DND-41 (cell line): Measurements from ENCODE around the gene OBSCN.

Experiments used
- ATAC-seq: fragments of 200-7000 bp; cut with Tn5 transposase; 3 replicates; pipeline ENCODE4 v1.9.1; 2021; ENCODE audit warnings: low read depth; ENCODE audit not compliant: insufficient read depth
- DNase-seq: peaks from one replicate; pipeline ENCODE4 v3.0.0-alpha.2; 2020
- H2AFZ ChIP-seq: 2 replicates; pipeline ENCODE4 v1.6.0; 2012; ENCODE audit warnings: low read depth, low read length
- H3K27ac ChIP-seq: 2 replicates; pipeline ENCODE4 v1.5.1; 2012; ENCODE audit warnings: low read length, inconsistent platforms
- H3K27me3 ChIP-seq: fragments of 200-600 bp; sonication (generic); 2 replicates; pipeline ENCODE4 v1.6.0; 2012; ENCODE audit warnings: low read length, mild to moderate bottlenecking, inconsistent platforms; ENCODE audit not compliant: insufficient read depth, poor library complexity
- H3K36me3 ChIP-seq: 2 replicates; pipeline ENCODE4 v1.5.1; 2012; ENCODE audit warnings: low read length, inconsistent platforms; ENCODE audit not compliant: insufficient read depth
- H3K4me1 ChIP-seq: 2 replicates; pipeline ENCODE4 v1.5.1; 2012; ENCODE audit warnings: mild to moderate bottlenecking, low read length; ENCODE audit not compliant: insufficient read depth
- H3K4me2 ChIP-seq: 2 replicates; pipeline ENCODE4 v1.6.0; 2012; ENCODE audit warnings: mild to moderate bottlenecking, moderate library complexity, low read length, inconsistent platforms; ENCODE audit not compliant: insufficient read depth
- H3K4me3 ChIP-seq, 2 experiments: fragments of 200-600 bp in 1 of 2; shearing (Covaris generic) in 1 of 2; 2 replicates each; pipeline ENCODE4 v1.5.1; 2012 to 2016; ENCODE audit warnings: inconsistent platforms in 2 of 2, low read length in 2 of 2, mild to moderate bottlenecking in 2 of 2, low read depth in 1 of 2, moderate library complexity in 1 of 2
- H3K79me2 ChIP-seq: 2 replicates; pipeline ENCODE4 v1.6.0; 2012; ENCODE audit warnings: low read length, inconsistent platforms; ENCODE audit not compliant: insufficient read depth
- H3K9ac ChIP-seq: 2 replicates; pipeline ENCODE4 v1.6.0; 2012; ENCODE audit warnings: low read depth, mild to moderate bottlenecking, inconsistent platforms, low read length, moderate library complexity
- H3K9me3 ChIP-seq: 2 replicates; pipeline ENCODE4 v1.5.1; 2012; ENCODE audit warnings: low read length, moderate library complexity, mild to moderate bottlenecking, inconsistent platforms; ENCODE audit not compliant: insufficient read depth, severe bottlenecking
- H4K20me1 ChIP-seq: 2 replicates; pipeline ENCODE4 v1.6.0; 2012; ENCODE audit warnings: low read length; ENCODE audit not compliant: insufficient read depth
- CTCF ChIP-seq: IDR thresholded peaks from 2 replicates; pipeline ENCODE4 v1.5.1; 2012; ENCODE audit warnings: borderline replicate concordance, low read length, moderate library complexity, mild to moderate bottlenecking; ENCODE audit not compliant: poor library complexity, severe bottlenecking; ENCODE audit errors: extremely low read depth
- EZH2 ChIP-seq: IDR thresholded peaks from 3 replicates; pipeline ENCODE4 v1.6.1; 2012; ENCODE audit warnings: borderline replicate concordance, low read depth, mild to moderate bottlenecking, moderate library complexity, low read length, inconsistent platforms; ENCODE audit not compliant: severe bottlenecking

Gene OBSCN

GRCh38 chr1:228293816-228294500, 86.1 kb downstream of the OBSCN start:
- no peak overlapping the region for H3K4me3 ChIP-seq
- no peak overlapping the region for H2AFZ ChIP-seq
- H3K27me3 ChIP-seq = no peaks in the 10 kb centered on the region
- no peak overlapping the region for H3K27ac ChIP-seq
- TF ChIP-seq CTCF (no peak), EZH2 (no peak)
- no peak overlapping the region for H3K9ac ChIP-seq
- peaks cover 3% of the 10 kb centered on the region for H3K9me3 ChIP-seq
- no peaks in the 10 kb centered on the region for H3K4me1 ChIP-seq
- no peak for DNase-seq
- no peak for ATAC-seq
- H3K79me2 ChIP-seq = no peaks in the 10 kb centered on the region
- no peak overlapping the region for H3K4me2 ChIP-seq
- H3K36me3 ChIP-seq = peaks cover 51% of the 10 kb centered on the region
- no peaks in the 10 kb centered on the region for H4K20me1 ChIP-seq

- Histone ChIP-seq H3K4me3 (no peak overlapping the region), H3K9me3 (peaks cover 3% of the 10 kb centered on the region), H3K4me2 (no peak overlapping the region), H3K4me1 (no peaks in the 10 kb centered on the region), H3K27ac (no peak overlapping the region), H3K9ac (no peak overlapping the region), H3K27me3 (no peaks in the 10 kb centered on the region), H3K79me2 (no peaks in the 10 kb centered on the region), H2AFZ (no peak overlapping the region), H4K20me1 (no peaks in the 10 kb centered on the region), H3K36me3 (peaks cover 54% of the 10 kb centered on the region)
- TF ChIP-seq EZH2 (no peak), CTCF (no peak)
- DNase-seq = no peak
- no peak for ATAC-seq
Measured at GRCh38 chr1:228294717-228295116, 86.9 kb downstream of the OBSCN start.

- H3K4me3 ChIP-seq = no peak overlapping the region
- no peaks in the 10 kb centered on the region for H3K79me2 ChIP-seq
- H3K27me3 ChIP-seq = no peaks in the 10 kb centered on the region
- H4K20me1 ChIP-seq = no peaks in the 10 kb centered on the region
- H2AFZ ChIP-seq = no peak overlapping the region
- no peak overlapping the region for H3K27ac ChIP-seq
- no peak overlapping the region for H3K9ac ChIP-seq
- no peak for ATAC-seq
- no peak overlapping the region for H3K4me2 ChIP-seq
- H3K9me3 ChIP-seq = peaks cover 7% of the 10 kb centered on the region
- peaks cover 55% of the 10 kb centered on the region for H3K36me3 ChIP-seq
- no peak for DNase-seq
- no peaks in the 10 kb centered on the region for H3K4me1 ChIP-seq
- TF ChIP-seq EZH2 (no peak), CTCF (no peak)
Measured at GRCh38 chr1:228295201-228295600, 87.4 kb downstream of the OBSCN start.

GRCh38 chr1:228295981-228296380, 88.1 kb downstream of the OBSCN start:
- ATAC-seq (no peak), DNase-seq (no peak)
- Histone ChIP-seq H4K20me1 (no peaks in the 10 kb centered on the region), H3K27me3 (no peaks in the 10 kb centered on the region), H2AFZ (no peak overlapping the region), H3K4me3 (no peak overlapping the region), H3K27ac (no peak overlapping the region), H3K4me1 (no peaks in the 10 kb centered on the region), H3K79me2 (no peaks in the 10 kb centered on the region), H3K36me3 (peaks cover 62% of the 10 kb centered on the region), H3K9me3 (peaks cover 7% of the 10 kb centered on the region), H3K4me2 (no peak overlapping the region), H3K9ac (no peak overlapping the region)
- no peak for TF ChIP-seq EZH2
- no peak for TF ChIP-seq CTCF
